NCI-H2171 (cell line): ENCODE results near the gene CLEC16A.
A peak's percentile ranks its signal among the peaks of the same experiment; 100 is the strongest.

Experiments
- DNase-seq: peaks from one replicate; lab custom pipeline; 2025; lab: John Stamatoyannopoulos, UW

Gene CLEC16A, protein sequence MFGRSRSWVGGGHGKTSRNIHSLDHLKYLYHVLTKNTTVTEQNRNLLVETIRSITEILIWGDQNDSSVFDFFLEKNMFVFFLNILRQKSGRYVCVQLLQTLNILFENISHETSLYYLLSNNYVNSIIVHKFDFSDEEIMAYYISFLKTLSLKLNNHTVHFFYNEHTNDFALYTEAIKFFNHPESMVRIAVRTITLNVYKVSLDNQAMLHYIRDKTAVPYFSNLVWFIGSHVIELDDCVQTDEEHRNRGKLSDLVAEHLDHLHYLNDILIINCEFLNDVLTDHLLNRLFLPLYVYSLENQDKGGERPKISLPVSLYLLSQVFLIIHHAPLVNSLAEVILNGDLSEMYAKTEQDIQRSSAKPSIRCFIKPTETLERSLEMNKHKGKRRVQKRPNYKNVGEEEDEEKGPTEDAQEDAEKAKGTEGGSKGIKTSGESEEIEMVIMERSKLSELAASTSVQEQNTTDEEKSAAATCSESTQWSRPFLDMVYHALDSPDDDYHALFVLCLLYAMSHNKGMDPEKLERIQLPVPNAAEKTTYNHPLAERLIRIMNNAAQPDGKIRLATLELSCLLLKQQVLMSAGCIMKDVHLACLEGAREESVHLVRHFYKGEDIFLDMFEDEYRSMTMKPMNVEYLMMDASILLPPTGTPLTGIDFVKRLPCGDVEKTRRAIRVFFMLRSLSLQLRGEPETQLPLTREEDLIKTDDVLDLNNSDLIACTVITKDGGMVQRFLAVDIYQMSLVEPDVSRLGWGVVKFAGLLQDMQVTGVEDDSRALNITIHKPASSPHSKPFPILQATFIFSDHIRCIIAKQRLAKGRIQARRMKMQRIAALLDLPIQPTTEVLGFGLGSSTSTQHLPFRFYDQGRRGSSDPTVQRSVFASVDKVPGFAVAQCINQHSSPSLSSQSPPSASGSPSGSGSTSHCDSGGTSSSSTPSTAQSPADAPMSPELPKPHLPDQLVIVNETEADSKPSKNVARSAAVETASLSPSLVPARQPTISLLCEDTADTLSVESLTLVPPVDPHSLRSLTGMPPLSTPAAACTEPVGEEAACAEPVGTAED

DNA sequence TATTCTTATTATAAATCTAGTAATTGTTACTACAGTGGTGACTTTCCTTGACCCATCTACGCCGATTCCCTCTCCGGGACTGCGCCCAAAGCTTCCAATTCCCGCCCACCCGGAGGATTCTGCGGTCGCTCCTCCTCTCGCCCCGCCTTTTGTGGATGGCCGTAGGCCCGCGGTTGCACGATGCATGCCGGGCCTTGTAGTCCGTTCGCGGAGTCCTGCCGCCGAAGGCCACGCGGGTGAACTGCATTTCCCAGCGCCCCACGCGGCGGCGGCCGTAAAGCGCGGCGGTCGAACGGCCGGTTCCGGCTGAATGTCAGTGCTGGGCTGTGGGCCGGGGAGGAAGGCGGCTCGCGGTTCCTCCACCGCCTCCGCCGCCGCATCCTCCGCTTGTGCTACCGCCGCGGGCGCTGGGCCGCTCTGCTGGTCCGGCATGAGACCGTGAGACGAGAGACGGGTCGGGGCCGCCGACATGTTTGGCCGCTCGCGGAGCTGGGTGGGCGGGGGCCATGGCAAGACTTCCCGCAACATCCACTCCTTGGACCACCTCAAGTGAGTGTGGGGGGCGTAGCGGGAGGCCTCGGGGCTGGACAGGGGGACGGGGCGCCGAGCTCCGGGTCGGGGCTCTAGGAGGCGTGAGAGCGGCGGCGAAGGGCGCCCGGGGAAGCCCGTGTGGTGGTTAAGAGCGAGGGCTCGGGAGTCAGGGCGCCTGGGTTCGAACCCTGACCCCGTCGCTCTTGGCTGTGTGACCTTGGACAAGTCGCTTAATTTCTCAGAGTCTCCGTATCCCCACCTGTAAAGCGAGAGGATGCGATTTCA, at the start of gene CLEC16A:
Gene CLEC16A, plus strand, starts transcription at position 316 of the 816 bp plus-strand sequence. Its CDS starts 154 bp downstream, at position 470.
- DNase-seq: peak; percentile 95

DNA sequence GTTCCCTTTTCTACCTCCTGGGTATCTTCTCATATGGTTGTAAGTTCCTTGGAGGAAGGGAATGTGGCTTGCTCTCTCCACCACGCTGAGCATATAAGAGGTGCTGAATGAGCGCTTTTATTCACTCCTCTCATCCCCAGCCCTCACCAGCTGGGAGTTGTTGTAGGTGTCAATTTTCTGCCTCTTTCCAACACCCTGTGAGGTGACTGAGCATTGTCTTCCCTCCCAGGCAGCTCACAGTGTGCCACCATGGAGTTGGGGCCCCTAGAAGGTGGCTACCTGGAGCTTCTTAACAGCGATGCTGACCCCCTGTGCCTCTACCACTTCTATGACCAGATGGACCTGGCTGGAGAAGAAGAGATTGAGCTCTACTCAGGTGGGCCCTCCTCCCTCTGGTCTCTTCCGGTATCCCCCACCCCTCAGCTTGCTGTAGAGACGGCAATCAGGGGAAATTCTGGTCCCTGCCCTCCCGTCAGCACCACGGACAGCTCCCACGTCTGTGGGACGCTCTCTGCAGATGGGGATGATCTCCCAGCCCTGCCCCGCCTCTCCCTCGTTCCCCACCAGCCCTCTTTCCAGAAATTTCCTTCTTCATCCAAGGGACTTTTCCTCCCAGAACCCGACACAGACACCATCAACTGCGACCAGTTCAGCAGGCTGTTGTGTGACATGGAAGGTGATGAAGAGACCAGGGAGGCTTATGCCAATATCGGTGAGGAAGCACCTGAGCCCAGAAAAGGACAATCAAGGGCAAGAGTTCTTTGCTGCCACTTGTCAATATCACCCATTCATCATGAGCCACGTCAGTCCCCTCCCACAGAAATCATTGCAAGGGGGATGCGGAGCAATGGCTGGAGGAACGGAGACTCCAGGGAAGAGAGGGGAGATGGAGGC, 49.1 kb upstream of the CLEC16A start:
- DNase-seq: no peak

DNA sequence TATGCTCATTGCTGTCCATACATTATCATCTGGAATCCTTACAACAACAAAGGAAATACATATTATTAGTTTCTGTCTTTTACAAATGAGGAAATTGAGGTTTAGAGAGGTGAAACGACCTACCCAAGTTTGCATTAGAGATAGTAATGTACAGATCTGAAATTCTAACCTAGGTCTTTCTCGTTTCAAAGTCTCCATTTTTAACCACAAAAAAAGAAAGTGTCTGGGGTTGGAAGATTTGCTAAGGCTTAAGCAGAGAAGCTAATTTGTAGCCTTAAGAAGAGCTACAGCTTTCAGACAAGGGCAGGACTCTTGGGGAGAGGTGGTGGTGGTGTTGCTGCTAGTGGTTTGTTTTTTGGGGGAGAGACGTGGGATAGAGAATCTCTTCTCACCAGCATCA, 48.2 kb upstream of the CLEC16A start:
- no peak for DNase-seq

DNA sequence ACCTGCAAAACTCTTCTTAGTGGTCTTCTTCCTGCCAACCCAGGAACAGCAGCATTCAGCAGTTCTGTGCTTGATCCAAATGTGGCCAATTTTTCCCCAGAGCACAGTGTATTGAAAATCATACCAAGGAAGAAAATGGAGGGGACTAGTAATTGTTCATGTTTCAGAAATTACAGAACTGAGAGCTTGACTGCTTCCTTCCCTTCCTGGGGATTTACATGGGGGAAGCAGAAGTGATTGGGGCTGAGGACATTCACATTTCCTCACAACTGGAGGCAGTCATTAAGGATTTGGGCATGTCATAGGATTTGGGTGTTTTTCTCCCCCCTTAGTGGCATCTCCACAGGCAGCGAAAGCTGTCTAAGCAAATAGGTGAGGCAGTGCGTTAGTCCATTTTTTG, 47.6 kb upstream of the CLEC16A start:
- DNase-seq: no peak

DNA sequence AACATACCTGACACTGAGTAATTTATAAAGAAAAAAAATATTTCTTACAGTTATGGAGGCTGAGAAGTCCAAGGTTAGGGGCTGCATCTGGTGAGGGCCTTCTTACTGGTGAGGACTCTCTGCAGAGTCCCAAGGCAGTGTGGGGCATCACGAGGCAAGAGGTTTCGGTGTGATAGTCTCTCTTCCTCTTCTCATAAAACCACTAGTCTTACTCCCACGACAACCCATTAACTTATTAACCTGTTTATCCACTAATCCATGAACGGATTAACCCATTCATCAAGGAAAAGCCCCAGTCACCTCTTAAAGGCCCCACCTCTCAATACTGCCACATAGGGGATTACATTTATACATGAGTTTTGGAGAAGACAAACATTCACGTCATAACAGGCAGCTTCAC, 47.2 kb upstream of the CLEC16A start:
- DNase-seq: no peak

DNA sequence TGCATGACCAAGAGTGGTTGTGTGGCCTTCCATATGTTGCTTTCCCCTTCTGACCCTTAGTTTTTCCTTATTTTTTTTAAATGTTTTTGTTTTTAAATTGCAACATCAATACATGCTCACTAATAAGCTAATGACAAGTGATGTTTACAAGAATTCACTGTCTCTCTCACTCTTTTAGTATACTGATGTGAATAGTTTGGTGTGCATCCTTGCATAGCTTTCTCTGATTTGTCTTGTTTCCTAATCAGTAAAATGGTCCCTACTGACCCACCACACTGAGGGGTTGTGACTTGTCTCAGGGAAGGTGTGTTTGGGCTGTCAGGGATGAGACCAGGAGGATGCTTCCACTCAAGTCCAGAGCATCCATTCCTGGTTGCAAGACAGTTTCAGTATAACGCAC, 41.4 kb upstream of the CLEC16A start:
- DNase-seq: no peak

DNA sequence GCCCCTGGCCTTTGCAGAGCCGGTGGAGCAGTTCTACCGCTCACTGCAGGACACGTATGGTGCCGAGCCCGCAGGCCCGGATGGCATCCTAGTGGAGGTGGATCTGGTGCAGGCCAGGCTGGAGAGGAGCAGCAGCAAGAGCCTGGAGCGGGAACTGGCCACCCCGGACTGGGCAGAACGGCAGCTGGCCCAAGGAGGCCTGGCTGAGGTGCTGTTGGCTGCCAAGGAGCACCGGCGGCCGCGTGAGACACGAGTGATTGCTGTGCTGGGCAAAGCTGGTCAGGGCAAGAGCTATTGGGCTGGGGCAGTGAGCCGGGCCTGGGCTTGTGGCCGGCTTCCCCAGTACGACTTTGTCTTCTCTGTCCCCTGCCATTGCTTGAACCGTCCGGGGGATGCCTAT, 37.9 kb upstream of the CLEC16A start:
- no peak for DNase-seq

DNA sequence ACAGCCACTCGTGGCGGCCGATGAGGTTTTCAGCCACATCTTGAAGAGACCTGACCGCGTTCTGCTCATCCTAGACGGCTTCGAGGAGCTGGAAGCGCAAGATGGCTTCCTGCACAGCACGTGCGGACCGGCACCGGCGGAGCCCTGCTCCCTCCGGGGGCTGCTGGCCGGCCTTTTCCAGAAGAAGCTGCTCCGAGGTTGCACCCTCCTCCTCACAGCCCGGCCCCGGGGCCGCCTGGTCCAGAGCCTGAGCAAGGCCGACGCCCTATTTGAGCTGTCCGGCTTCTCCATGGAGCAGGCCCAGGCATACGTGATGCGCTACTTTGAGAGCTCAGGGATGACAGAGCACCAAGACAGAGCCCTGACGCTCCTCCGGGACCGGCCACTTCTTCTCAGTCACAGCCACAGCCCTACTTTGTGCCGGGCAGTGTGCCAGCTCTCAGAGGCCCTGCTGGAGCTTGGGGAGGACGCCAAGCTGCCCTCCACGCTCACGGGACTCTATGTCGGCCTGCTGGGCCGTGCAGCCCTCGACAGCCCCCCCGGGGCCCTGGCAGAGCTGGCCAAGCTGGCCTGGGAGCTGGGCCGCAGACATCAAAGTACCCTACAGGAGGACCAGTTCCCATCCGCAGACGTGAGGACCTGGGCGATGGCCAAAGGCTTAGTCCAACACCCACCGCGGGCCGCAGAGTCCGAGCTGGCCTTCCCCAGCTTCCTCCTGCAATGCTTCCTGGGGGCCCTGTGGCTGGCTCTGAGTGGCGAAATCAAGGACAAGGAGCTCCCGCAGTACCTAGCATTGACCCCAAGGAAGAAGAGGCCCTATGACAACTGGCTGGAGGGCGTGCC, 37.2 kb upstream of the CLEC16A start:
- DNase-seq: no peak

DNA sequence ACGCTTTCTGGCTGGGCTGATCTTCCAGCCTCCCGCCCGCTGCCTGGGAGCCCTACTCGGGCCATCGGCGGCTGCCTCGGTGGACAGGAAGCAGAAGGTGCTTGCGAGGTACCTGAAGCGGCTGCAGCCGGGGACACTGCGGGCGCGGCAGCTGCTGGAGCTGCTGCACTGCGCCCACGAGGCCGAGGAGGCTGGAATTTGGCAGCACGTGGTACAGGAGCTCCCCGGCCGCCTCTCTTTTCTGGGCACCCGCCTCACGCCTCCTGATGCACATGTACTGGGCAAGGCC, 36.7 kb upstream of the CLEC16A start:
- no peak for DNase-seq

DNA sequence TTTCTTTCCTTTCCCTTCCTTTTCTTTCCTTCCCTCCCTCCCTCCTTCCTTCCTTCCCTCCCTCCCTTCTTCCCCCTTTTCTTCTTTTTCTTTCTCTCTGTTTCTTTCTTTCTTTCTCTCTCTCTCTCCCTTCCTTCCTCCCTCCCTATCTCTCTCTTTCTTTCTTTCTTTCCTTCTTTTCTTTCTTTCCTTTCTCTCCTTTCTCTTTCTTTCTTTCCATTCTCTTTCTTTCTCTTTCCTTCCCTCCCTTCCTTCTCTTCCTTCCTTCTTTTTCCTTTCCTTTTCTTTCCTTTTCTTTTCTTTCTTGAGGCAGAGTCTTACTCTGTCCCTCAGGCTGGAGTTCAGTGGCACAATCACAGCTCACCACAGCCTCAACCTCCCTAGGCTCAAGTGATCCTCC, 33.1 kb upstream of the CLEC16A start:
- no peak for DNase-seq

DNA sequence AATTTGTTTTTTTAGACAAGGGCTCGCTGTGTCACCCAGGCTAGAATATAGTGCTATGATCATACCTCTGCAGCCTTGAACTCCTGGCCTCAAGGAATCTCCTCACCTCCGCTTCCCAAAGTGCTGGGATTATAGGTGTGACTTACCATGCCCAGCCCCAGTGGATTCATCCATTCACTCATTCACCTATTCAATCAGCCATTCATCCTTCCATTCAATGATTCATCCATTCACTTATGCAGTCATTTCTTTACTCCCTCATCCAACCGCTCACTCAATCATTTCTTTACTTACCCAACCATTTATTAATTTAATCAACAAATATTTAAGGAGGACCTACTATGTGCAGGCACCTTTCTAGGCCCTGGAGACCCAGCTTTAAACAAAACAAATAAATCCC, 27.8 kb upstream of the CLEC16A start:
- no peak for DNase-seq

DNA sequence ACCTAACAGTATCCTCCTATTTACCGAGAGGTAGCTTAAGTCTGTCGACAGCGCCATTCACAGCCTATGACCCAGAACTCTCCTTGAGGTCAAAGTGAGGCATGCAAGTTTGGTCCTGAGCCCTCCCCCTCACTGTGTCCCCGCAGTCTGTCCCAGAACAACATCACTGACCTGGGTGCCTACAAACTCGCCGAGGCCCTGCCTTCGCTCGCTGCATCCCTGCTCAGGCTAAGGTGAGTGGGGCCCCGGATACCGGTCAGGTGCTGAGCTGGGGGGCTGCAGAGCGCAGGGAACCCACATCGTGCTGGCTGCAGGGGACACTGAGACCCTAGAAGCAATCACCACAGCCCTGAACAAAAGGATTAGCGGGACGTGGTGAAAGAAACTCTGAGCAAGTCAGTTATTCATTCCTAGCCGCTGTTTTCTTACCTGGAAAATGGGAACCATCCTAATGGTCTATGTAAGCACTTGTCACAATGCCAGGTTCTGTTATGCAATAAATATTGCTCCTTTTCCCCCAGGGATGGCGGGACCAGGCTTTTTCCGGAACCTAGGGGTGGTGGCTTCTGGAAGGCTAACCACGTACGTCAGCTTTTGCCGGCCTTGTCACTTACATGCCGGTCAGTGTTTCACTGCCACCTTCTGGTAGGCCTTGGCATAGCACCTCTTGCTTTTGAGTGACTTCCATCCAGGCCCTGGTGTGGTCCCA, 25.9 kb upstream of the CLEC16A start:
- peak; percentile 48 for DNase-seq

DNA sequence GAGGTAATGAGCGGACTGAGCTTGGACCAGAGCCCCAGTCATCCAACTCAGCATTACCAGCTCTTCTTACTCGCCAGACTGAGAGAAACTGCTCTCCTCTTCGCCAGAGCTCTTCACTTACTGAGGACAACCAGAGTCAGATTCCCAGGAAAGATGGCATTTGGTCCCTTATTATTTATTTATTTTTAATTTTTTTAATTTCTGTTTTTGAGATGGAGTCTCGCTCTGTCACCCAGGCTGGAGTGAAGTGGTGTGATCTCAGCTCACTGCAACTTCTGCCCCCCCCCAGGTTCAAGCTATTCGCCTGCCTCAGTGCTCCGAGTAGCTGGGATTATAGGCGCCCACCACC, 25.4 kb upstream of the CLEC16A start:
- DNase-seq: no peak

DNA sequence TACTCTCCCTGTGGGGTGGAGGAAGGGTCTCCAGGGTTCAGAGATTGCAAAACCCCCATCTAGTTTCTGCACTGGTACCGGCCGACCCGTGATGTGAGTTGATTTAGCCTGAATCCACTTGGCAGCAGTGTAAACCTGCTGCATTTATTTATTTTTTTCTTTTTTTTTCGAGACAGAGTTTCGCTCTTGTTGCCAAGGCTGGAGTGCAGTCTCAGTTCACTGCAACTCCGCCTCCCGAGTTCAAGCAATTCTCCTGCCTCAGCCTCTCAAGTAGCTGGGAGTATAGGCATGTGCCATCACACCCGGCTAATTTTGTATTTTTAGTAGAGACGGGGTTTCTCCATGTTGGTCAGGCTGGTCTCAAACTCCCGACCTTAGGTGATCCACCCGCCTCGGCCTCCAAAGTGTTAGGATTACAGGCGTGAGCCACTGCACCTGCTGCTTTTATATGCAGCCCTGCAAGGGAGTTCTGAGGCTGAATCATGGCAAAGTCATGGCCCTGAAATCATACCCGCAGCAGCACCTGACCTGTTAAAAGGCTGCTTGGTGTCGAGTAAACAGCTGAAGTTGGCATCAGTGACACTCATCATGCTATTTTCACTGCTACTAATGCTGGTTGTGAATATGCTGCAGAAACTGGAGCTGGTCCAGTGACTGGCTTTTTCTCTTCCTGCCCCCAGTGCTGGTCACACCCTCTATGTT, 23.5 kb upstream of the CLEC16A start:
- no peak for DNase-seq

DNA sequence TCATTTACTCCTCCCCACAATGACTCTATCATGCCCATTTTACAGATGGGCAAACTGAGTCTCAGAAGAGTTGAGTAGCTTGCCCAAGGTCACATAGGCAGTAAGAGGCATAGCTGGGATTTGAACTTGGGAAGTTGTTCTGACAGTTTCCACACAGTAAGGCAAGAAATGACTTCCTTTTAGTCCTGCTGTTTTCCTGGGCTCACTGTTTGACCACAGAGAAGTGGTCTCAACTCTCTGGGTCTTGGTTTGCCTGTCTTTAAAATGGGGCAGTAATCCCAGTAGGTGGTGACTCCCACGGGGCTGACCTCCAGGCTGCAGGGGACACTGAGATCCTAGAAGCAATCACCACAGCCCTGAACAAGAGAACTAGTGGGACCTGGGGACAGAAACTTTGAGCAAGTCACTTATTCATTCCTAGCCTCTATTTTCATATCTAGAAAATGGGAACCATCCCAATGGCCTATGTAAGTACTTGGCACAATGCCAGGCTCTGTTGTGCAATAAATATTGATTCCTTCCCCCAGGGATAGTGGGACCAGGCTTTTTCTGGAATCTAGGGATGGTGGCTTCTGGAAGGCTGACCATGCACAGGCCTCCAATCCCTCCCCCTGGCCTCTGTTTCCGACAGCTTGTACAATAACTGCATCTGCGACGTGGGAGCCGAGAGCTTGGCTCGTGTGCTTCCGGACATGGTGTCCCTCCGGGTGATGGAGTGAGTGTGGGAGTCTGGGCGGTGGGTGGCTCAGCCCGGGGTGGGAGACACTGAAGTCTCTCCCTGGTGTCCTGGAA, 22.6 kb upstream of the CLEC16A start:
- no peak for DNase-seq

DNA sequence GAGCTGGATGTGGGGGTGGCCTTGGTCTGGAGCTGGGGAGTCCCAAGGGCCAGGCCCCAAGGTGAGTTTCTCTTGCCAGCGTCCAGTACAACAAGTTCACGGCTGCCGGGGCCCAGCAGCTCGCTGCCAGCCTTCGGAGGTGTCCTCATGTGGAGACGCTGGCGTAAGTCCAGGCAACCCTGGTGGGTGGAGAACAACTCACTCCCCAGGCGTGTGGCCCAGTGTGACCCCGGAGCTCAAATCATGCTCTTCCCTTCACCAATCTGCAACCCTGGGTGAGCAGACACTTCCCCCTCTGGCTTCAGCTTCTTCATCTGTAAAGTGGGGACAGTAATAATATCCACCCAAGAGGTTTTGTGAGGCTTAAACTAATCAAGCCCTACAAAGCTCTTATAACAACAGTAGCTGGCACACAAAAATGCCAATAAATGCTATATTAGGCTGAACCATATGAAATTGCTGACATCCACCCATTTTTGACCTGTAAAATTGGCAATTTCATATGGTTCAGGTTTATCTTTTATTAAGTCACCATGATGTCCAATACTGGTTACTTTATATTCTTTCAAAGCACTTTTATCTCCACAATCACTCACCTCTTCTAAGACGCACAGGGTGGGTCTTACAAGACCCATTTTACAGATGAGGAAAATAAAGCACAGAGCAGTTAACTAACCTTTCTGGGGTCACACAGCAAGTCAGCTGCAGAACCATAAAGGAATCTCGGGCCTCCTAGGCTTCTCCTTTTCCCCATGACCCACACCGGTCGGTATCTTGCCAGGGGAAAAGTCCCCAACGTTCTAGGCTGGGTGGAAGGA, 21.8 kb upstream of the CLEC16A start:
- DNase-seq: no peak

DNA sequence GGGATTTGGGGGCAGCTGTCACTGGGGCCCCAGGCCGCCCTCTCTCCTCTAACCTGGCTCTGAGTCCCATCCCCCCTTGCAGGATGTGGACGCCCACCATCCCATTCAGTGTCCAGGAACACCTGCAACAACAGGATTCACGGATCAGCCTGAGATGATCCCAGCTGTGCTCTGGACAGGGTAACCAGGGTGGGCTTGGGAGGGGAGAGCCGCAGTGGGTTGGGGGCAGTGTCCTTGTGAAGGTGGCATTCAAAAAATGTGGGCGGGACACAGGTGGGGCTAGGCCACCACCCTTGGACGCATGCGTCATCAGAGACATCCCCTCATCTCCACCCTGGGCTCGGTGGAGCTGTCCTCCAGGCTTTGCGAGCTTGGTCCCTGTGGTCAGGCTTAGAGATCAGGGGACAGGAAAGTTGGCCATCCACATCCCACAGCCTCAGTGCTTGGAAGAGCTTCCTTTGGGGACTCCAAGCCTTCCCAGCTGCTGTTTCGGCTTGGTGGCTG, 21.2 kb upstream of the CLEC16A start:
- no peak for DNase-seq
